NCI-H69 (cell line): Measurements from ENCODE around the gene KANSL1L.

Source experiments
- DNase-seq: peaks from one replicate; lab custom pipeline; 2025; lab: John Stamatoyannopoulos, UW

KANSL1L gene

DNA sequence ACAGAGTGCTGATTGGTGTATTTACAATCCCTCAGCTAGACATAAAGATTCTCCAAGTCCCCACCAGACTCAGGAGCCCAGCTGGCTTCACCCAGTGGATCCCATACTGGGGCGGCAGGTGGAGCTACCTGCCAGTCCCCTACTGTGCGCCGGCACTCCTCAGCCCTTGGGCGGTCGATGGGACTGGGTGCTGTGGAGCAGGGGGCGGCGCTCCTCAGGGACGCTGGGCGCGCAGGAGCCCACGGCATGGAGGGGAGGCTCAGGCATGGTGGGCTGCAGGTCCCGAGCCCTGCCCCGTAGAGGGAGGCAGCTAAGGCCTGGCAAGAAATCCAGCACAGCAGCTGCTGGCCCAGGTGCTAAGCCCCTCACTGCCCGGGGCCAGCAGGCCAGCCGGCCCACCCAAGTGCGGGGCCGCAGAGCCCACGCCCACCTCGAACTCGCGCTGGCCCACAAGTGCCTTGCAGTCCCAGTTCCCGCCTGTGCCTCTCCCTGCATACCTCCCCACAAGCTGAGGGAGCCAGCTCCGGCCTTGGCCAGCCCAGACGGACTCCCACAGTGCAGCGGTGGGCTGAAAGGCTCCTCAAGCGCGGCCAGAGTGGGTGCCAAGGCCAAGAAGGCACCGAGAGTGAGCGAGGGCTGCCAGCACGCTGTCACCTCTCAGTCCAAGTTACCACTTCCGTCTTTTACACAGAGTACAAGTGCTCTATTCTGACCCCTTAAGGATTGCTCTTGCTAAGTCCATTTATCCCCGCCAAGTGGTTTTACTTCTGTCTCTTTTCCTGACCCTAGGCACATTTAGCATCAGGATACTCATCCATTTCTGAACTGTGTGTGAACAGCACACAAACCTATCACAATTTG, 170.5 kb downstream of the KANSL1L start:
- DNase-seq: no peak

DNA sequence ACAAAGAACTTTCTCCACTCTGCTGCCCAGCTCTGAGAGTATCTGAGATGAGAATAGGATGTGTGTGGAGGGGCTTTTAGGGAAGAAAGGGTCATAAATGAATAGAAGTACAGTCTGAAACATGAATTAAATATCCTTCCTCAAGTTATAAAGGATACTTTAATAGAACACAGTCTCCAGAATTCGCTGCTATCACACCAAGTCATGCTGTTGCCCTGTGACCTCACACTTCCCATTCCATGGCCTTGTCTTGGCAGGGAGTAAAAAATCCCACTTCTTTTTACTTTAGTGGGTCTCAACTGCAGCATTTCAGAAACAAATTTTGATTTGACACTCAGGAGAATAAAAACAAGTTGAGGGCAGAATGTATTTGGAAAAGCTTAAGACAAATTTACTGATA, 172.6 kb downstream of the KANSL1L start:
- no peak for DNase-seq

DNA sequence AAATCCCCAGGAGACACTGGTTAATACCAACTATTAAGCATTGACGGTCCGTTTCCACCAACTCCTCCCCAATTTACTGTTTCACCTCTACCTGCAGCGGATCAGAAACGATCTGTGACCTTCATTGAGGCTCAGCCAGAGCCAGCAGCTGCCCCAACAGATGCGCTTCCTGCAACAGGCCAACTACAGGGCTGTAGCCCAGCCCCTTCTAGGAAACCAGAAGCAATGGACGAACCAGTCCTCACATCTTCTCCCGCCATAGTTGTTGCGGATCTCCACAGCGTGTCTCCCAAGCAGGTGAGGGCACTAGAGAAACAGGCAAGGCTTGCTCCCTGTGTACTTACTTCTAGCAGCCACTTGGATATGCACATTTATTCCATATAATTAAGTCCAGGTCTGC, 177.2 kb downstream of the KANSL1L start:
- DNase-seq: no peak

GRCh38 chr2:209990838-209991237, 180.4 kb downstream of the KANSL1L start:
- no peak for DNase-seq

DNA sequence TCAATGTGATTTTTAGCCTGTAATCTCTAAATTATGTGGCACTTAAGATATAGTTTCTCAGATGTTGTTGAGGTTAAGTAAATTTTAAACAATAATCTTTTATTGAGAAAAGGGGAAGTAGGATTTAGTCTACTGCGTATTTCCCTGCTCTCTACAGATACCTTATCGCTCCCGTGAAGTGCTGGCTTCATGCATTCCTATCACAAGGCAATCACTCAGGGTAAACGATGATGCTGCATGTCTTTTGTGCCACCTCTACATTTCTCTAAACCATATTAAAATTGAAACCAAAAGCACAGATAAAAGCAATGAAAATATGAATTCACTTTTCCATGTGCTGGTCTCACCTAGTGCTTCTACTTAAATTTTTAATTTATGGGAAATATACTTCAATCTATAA, 183.2 kb downstream of the KANSL1L start:
- no peak for DNase-seq

- DNase-seq: no peak
Observed at GRCh38 chr2:209986415-209986814, 184.8 kb downstream of the KANSL1L start.

GRCh38 chr2:209985874-209986273, 185.3 kb downstream of the KANSL1L start:
- DNase-seq: no peak

DNA sequence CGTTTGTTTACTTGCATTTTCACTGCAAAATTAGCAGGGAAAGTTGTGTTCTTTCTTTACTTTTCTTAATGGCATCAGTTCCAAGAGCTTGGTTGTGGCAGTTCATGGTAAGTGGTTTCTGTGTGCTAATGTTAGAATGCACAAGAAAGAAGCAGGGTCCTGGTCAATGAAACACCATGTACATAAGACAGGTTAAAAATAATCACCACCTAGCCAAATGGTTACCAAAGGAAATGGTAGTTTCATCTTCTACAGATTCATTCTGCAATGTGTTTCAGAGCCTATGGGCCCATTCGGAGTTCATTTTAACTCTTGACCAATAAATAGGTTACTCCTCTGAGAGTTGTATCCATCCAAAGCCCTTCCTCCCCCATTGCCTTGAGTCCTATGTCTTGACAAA, 186.9 kb downstream of the KANSL1L start:
- DNase-seq: no peak

- DNase-seq: peak; percentile 34
Observed at GRCh38 chr2:209977386-209978239, 193.6 kb downstream of the KANSL1L start.

GRCh38 chr2:209976698-209977385, 194.4 kb downstream of the KANSL1L start:
- DNase-seq: no peak

GRCh38 chr2:209974576-209974975, 196.6 kb downstream of the KANSL1L start:
- no peak for DNase-seq

DNA sequence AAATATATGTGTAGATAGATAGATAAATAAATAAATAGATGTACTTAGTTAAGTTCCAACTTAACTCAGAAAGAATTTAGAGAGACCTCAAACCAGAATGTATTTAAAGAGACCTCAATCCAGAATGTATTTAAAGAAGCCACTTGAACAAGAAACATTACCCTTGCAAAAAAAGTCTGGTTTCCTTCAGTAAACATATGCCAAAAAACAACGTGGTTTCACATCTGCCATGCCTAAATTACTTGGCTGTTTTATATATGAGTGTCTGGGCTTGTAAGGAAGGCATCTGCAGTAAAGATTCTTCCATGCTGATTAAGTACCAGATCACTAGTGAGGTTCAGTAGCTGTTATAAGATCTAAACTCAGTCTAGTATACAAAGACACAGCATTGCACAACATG, 197.9 kb downstream of the KANSL1L start:
- no peak for DNase-seq
